ENCODE measurements around the gene ANAPC1. TPM values are rescaled to one million over a fixed set of nuclear protein-coding genes. Genes with fewer than 3 reads are reported as not detected.
"Not testable (repeated sequence)": the region's sequence is repeated elsewhere in the genome, so short reads cannot be mapped to it uniquely, and the experiment has no call there.

ANAPC1 gene
- total RNA-seq, 2 experiments from 2014 or later, result 52.1 to 52.5 TPM

GRCh38 chr2:111768266-111769190 is 115.5 kb downstream of the ANAPC1 start:
- DNase-seq; H3K9me3 Mint-ChIP-seq; POLR2A ChIA-PET; H3K27ac Mint-ChIP-seq; H3K27me3 Mint-ChIP-seq; H3K4me1 Mint-ChIP-seq; H3K36me3 Mint-ChIP-seq (ENCODE audit: low read depth); CTCF ChIA-PET; H3K4me3 Mint-ChIP-seq: not testable (repeated sequence)

- H3K36me3 Mint-ChIP-seq (ENCODE audit: low read depth); POLR2A ChIA-PET; H3K4me3 Mint-ChIP-seq; H3K4me1 Mint-ChIP-seq; H3K9me3 Mint-ChIP-seq; H3K27me3 Mint-ChIP-seq; CTCF ChIA-PET; DNase-seq; H3K27ac Mint-ChIP-seq: not testable (repeated sequence)
Observed at GRCh38 chr2:111767087-111767486, 116.9 kb downstream of the ANAPC1 start.

GRCh38 chr2:111766295-111766694 is 117.7 kb downstream of the ANAPC1 start:
- H3K9me3 Mint-ChIP-seq; H3K36me3 Mint-ChIP-seq (ENCODE audit: low read depth); H3K4me1 Mint-ChIP-seq; POLR2A ChIA-PET; DNase-seq; H3K27me3 Mint-ChIP-seq; H3K27ac Mint-ChIP-seq; CTCF ChIA-PET; H3K4me3 Mint-ChIP-seq: not testable (repeated sequence)

GRCh38 chr2:111764151-111764550 is 119.8 kb downstream of the ANAPC1 start:
- H3K27me3 Mint-ChIP-seq; H3K4me1 Mint-ChIP-seq; H3K9me3 Mint-ChIP-seq; H3K36me3 Mint-ChIP-seq (ENCODE audit: low read depth); DNase-seq; H3K27ac Mint-ChIP-seq; H3K4me3 Mint-ChIP-seq; POLR2A ChIA-PET; CTCF ChIA-PET: not testable (repeated sequence)

DNA sequence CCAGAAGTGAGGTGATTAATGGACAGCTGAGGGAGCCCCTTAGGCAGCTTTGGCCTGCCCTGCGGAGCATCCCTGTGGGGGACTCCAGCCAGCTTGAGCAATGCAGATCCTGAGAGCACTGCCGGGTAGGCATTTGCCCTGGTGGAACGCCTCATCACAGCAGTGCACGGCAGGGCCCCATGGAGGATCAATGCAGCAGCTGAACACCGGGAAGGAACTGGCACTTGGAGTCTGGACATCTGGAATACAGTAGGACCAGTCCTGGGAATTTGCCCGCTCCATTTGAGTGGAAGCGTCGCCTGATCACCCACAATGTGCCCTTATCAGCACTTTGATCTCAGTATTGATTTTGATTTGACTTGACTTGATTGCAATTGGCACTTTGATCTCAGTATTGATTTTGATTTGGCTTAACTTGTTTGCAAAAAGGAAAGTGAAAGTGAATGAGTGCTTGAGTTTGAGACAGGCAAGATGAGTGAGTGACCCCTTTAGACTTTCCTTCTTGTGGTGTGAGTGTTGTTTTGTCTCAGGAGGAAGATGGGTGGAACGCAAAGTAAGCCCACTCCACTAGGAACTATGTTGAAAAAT is 123.2 kb downstream of the ANAPC1 start:
- H3K27me3 Mint-ChIP-seq; H3K4me3 Mint-ChIP-seq; POLR2A ChIA-PET; H3K36me3 Mint-ChIP-seq (ENCODE audit: low read depth); H3K9me3 Mint-ChIP-seq; CTCF ChIA-PET; DNase-seq; H3K4me1 Mint-ChIP-seq; H3K27ac Mint-ChIP-seq: not testable (repeated sequence)

DNA sequence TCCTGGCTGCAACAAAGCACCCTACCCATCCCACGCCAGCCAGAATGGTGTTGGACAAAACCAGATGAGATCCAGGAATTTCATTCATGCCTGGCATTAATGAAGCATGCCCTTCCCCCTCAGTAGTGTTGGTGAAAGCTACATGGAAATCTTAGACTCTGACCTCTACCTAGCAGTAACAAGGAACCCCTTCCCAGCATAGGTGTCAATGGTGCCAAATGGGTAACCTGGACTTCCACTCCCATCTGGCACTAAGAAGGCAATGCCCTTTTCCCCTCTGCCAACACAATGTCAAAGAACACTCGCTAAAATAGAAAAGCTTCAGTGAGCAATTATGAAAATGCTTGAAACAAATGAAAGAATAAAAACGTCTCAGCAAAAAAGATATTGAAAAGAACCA is 131.5 kb downstream of the ANAPC1 start:
- H3K27me3 Mint-ChIP-seq; H3K27ac Mint-ChIP-seq; H3K4me1 Mint-ChIP-seq; H3K4me3 Mint-ChIP-seq; CTCF ChIA-PET; H3K36me3 Mint-ChIP-seq (ENCODE audit: low read depth); DNase-seq; H3K9me3 Mint-ChIP-seq; POLR2A ChIA-PET: not testable (repeated sequence)

DNA sequence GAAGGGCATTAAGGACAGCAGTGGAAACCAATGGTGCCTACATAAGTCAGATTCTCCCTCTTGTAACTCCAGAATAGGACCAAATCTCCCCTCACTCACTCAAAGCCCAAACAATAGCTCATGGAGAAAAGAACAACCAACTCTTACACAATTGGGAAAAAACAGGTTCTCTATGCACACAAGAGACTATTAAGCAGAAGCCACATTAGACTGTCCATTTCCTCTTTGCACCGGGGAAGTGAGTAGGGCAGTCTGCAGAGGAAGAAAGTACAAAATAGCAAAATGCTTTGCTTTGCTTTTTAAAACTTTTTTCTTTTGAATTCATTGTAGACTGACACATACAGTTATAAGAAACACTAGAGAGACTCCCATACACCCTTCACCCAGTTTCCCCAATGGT is 133.4 kb downstream of the ANAPC1 start:
- H3K27ac Mint-ChIP-seq; H3K9me3 Mint-ChIP-seq; H3K4me3 Mint-ChIP-seq; H3K36me3 Mint-ChIP-seq (ENCODE audit: low read depth); H3K27me3 Mint-ChIP-seq; DNase-seq; POLR2A ChIA-PET; H3K4me1 Mint-ChIP-seq; CTCF ChIA-PET: not testable (repeated sequence)

DNA sequence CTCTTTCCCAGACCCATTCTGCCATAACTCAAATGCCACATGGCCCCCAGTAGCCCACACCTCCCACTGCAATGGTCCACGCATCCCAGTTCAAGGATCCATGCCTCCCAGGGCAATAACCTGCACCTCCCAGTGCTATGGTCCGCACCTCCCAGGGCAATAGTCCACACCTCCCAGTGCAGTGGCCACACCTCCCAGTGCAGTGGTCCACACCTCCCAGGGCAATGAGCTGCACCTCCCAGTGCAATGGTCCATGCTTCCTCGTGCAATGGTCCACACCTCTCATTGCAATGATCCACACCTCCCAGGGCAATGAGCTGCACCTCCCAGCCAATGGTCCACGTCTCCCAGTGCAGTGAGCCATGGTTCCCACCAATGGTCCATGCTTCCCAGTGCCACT is 135.6 kb downstream of the ANAPC1 start:
- DNase-seq; CTCF ChIA-PET; H3K36me3 Mint-ChIP-seq (ENCODE audit: low read depth); H3K4me1 Mint-ChIP-seq; H3K27me3 Mint-ChIP-seq; POLR2A ChIA-PET; H3K9me3 Mint-ChIP-seq; H3K27ac Mint-ChIP-seq; H3K4me3 Mint-ChIP-seq: not testable (repeated sequence)

GRCh38 chr2:111747410-111748115 is 136.4 kb downstream of the ANAPC1 start:
- DNase-seq, result peak; percentile 87
- H3K27ac Mint-ChIP-seq; H3K36me3 Mint-ChIP-seq (ENCODE audit: low read depth); H3K27me3 Mint-ChIP-seq; H3K4me1 Mint-ChIP-seq; H3K4me3 Mint-ChIP-seq; CTCF ChIA-PET; POLR2A ChIA-PET; H3K9me3 Mint-ChIP-seq: not testable (repeated sequence)

GRCh38 chr2:111744751-111745150 is 139.2 kb downstream of the ANAPC1 start:
- H3K36me3 Mint-ChIP-seq (ENCODE audit: low read depth); H3K4me1 Mint-ChIP-seq; H3K27me3 Mint-ChIP-seq: not testable (repeated sequence)

DNA sequence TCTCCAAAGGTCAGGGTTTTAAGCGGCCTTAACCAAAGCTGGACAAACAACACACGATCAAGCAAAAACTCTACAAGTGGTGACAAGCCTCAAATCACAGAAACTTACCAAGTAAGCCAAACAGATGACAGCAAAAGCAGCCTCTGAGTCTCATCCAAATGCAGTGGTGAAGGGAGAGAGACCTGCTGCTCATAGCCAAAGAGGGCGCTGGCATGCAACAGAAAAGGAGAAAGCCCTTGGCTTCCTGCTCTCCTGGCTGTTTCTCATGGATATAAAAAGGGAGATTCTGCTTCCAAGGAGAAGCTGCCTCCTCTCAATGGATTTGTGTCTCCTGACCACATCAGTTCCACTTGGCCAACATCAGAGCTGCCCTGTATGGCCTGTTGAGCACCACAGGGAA is 142.5 kb downstream of the ANAPC1 start:
- H3K27ac Mint-ChIP-seq; DNase-seq; POLR2A ChIA-PET; H3K4me3 Mint-ChIP-seq; H3K9me3 Mint-ChIP-seq; CTCF ChIA-PET; H3K36me3 Mint-ChIP-seq (ENCODE audit: low read depth); H3K4me1 Mint-ChIP-seq: not testable (repeated sequence)
- peaks cover 11% of the 10 kb centered on the region for H3K27me3 Mint-ChIP-seq

More at GRCh38 chr2:111744751-111745150, 139.2 kb downstream of the ANAPC1 start:
- POLR2A ChIA-PET, H3K4me3 Mint-ChIP-seq, CTCF ChIA-PET, H3K9me3 Mint-ChIP-seq, DNase-seq, H3K27ac Mint-ChIP-seq: not testable (repeated sequence)

GRCh38 chr2:111735838-111736721 is 147.9 kb downstream of the ANAPC1 start:
- H3K27ac Mint-ChIP-seq; CTCF ChIA-PET; H3K9me3 Mint-ChIP-seq; DNase-seq; H3K4me1 Mint-ChIP-seq; H3K36me3 Mint-ChIP-seq (ENCODE audit: low read depth); POLR2A ChIA-PET; H3K27me3 Mint-ChIP-seq; H3K4me3 Mint-ChIP-seq: not testable (repeated sequence)

DNA sequence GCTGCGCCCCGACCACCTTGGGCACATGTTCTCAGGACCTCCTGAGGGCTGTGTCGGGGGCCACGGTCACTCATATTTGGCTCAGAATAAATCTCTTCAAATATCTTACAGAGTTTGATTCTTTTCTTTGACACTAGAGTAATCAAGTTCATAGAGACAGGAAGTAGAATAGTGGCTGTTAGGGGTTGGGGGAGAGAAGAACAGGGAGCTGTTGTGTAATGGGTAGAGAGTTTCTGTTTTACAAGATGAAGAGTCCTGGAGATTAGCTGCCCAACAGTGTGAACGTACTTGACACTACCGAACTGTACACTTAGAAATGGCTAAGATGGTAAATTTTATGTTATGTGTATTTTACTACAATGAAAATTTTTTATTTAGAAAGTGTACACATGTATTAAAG is 148.6 kb downstream of the ANAPC1 start:
- H3K4me1 Mint-ChIP-seq; H3K27me3 Mint-ChIP-seq; H3K4me3 Mint-ChIP-seq; CTCF ChIA-PET; H3K36me3 Mint-ChIP-seq (ENCODE audit: low read depth); DNase-seq; H3K9me3 Mint-ChIP-seq; H3K27ac Mint-ChIP-seq; POLR2A ChIA-PET: not testable (repeated sequence)

All from activated CD4-positive, alpha-beta memory T cell treated with anti-CD3 and anti-CD28 coated beads, Interleukin-2, amount 10 ng/mL, durations not matched to agents 7 days and 5 days (primary cell).